Measurements from ENCODE around the gene TBCE. TPM values are rescaled to one million over a fixed set of nuclear protein-coding genes. Genes with fewer than 3 reads are reported as not detected.

Gene TBCE
- total and polyA plus RNA-seq, 2 donors (not counting 1 experiment from before 2014, with no cell fraction given), result 15.2 to 22.1 TPM

DNA sequence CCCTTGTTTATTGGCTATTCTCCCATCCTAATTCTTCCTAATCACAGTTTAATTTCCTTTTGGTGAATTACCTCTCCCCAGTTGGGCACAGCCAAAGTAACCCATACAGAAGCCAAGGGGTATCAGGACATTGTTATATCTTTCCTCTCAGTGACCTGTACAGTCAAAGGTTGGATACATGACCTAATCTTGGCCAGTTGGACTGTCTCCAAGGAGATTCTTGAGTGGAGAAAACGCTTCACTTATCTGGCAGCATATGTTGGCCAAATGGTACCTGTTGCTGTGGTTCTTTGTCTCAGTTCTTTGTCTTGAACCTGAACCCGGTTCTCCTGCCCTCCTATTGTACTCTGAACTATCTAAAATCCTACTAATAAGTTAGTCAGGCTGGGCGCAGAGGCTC lies 15.3 kb upstream of the TBCE start:
- CTCF ChIA-PET, result no interaction called here
- Mint-ChIP-seq H3K27me3 (no peaks in the 10 kb centered on the region), H3K4me3 (no peak overlapping the region), H3K27ac (no peak overlapping the region), H3K4me1 (no peaks in the 10 kb centered on the region), H3K9me3 (ENCODE audit: insufficient read depth) (no peaks in the 10 kb centered on the region)
- no peak overlapping the region for H3K27ac ChIP-seq (ENCODE audit: low read length in 2 of 2)
- no peaks in the 10 kb centered on the region for H3K36me3 ChIP-seq (replicated peaks in 1 of 2; ENCODE audit: control extremely low read depth in 1 of 2, control insufficient read depth in 1 of 2, extremely low read depth in 1 of 2, insufficient read depth in 2 of 2, low read length in 1 of 2)
- H3K9ac ChIP-seq (ENCODE audit: low read length), result no peak overlapping the region
- H3K27me3 ChIP-seq (replicated peaks in 1 of 4; ENCODE audit: control extremely low read depth in 1 of 4, control insufficient read depth in 3 of 4, insufficient read depth in 4 of 4, low read length in 3 of 4), result no peaks in the 10 kb centered on the region
- no peak overlapping the region for H3K4me3 ChIP-seq (ENCODE audit: control extremely low read depth in 1 of 5, extremely low read depth in 1 of 5, insufficient read depth in 1 of 5, low read depth in 2 of 5, low read length in 4 of 5)
- POLR2A ChIA-PET, result no interaction called here
- H3K79me2 ChIP-seq (ENCODE audit: control insufficient read depth, insufficient read depth, low read length), result no peaks in the 10 kb centered on the region
- DNase-seq (no peak), ATAC-seq (ENCODE audit: low read depth) (no peak)
- H3K4me1 ChIP-seq (ENCODE audit: control insufficient read depth in 2 of 2, insufficient read depth in 2 of 2, low read length in 2 of 2), result no peaks in the 10 kb centered on the region
- H3K9me3 ChIP-seq (ENCODE audit: control extremely low read depth in 1 of 3, control insufficient read depth in 2 of 3, insufficient read depth in 1 of 3, low read length in 2 of 3), result no peaks in the 10 kb centered on the region
- intact Hi-C loops (cut with micrococcal nuclease), result no loop called here
- H3K4me2 ChIP-seq (replicated peaks; ENCODE audit: low read depth, low read length, poor library complexity, severe bottlenecking), result no peak overlapping the region
- WGBS (ENCODE audit: insufficient coverage), result 90% methylated on average over 2 of the region's 3 CpGs
- TF ChIP-seq EZH2 (IDR thresholded peaks at IDR 0.05; ENCODE audit: borderline replicate concordance, insufficient read depth, low read depth, low read length, poor library complexity, severe bottlenecking), result no peak
- TF ChIP-seq, protein P1, sequence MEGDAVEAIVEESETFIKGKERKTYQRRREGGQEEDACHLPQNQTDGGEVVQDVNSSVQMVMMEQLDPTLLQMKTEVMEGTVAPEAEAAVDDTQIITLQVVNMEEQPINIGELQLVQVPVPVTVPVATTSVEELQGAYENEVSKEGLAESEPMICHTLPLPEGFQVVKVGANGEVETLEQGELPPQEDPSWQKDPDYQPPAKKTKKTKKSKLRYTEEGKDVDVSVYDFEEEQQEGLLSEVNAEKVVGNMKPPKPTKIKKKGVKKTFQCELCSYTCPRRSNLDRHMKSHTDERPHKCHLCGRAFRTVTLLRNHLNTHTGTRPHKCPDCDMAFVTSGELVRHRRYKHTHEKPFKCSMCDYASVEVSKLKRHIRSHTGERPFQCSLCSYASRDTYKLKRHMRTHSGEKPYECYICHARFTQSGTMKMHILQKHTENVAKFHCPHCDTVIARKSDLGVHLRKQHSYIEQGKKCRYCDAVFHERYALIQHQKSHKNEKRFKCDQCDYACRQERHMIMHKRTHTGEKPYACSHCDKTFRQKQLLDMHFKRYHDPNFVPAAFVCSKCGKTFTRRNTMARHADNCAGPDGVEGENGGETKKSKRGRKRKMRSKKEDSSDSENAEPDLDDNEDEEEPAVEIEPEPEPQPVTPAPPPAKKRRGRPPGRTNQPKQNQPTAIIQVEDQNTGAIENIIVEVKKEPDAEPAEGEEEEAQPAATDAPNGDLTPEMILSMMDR (IDR thresholded peaks at IDR 0.05), result no peak
- H4K20me1 ChIP-seq (ENCODE audit: control insufficient read depth, insufficient read depth, low read length, poor library complexity, severe bottlenecking), result no peaks in the 10 kb centered on the region
- H2AFZ ChIP-seq (ENCODE audit: insufficient read depth, low read depth, low read length, poor library complexity, severe bottlenecking), result no peak overlapping the region

DNA sequence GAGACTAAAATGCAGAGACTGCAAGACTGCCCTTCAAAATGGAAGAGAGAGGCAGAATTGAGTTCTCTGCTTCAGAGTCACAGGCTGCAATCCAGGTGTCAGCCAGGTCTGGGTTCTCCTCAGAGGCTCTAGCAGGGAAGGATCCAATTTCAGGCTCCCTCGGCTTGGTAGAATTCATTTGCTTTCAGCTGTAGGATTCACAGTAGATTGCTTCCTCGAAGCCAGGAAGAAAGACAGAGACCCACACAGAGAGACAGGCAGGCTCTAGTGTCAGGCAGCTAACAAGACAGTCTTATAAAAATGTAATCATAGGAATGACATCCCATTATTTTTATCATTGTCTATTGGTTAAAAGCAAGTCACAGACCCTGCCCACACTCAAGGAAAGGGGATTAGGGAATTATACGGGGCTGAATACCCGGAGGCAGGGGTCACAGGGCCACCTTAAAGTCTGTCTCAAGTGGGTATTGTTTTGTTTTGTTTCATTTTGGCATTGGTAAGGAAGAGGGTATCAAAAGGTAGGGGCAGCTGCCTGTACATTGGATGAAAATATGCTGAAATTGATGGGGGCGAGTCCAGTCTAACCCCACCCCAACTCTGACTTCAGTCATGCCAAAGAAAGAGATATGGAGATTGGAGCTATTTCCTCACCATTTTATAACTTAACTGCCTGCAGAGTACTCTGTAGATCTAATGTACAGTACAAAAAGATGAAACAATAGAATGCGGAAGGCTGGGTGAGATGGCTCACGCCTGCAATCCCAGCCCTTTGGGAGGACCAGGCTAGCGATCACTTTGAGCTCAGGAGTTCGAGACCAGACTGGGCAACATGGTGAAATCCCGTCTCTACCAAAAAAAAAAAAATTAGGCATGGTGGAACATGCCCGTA lies 9.5 kb upstream of the TBCE start:
- ChIA-PET CTCF (interaction anchor here (0.7 kb wide), 1 partner anchor 1636 kb away, joined by 4 read pairs; no protein-coding TSS in a partner anchor), POLR2A (no interaction called here)
- Histone ChIP-seq H3K79me2 (ENCODE audit: control insufficient read depth, insufficient read depth, low read length) (no peaks in the 10 kb centered on the region), H3K9me3 (ENCODE audit: control extremely low read depth in 1 of 3, control insufficient read depth in 2 of 3, insufficient read depth in 1 of 3, low read length in 2 of 3) (no peaks in the 10 kb centered on the region), H3K27me3 (replicated peaks in 1 of 4; ENCODE audit: control extremely low read depth in 1 of 4, control insufficient read depth in 3 of 4, insufficient read depth in 4 of 4, low read length in 3 of 4) (no peaks in the 10 kb centered on the region), H4K20me1 (ENCODE audit: control insufficient read depth, insufficient read depth, low read length, poor library complexity, severe bottlenecking) (no peaks in the 10 kb centered on the region), H3K36me3 (replicated peaks in 1 of 2; ENCODE audit: control extremely low read depth in 1 of 2, control insufficient read depth in 1 of 2, extremely low read depth in 1 of 2, insufficient read depth in 2 of 2, low read length in 1 of 2) (no peaks in the 10 kb centered on the region), H2AFZ (ENCODE audit: insufficient read depth, low read depth, low read length, poor library complexity, severe bottlenecking) (no peak overlapping the region), H3K4me1 (ENCODE audit: control insufficient read depth in 2 of 2, insufficient read depth in 2 of 2, low read length in 2 of 2) (no peaks in the 10 kb centered on the region), H3K9ac (ENCODE audit: low read length) (no peak overlapping the region), H3K27ac (ENCODE audit: low read length in 2 of 2) (no peak overlapping the region), H3K4me2 (replicated peaks; ENCODE audit: low read depth, low read length, poor library complexity, severe bottlenecking) (no peak overlapping the region), H3K4me3 (ENCODE audit: control extremely low read depth in 1 of 5, extremely low read depth in 1 of 5, insufficient read depth in 1 of 5, low read depth in 2 of 5, low read length in 4 of 5) (no peak overlapping the region)
- no peak overlapping the region for H3K27ac Mint-ChIP-seq
- no peaks in the 10 kb centered on the region for H3K9me3 Mint-ChIP-seq (ENCODE audit: insufficient read depth)
- intact Hi-C loops (cut with micrococcal nuclease), result no loop called here
- H3K4me1 Mint-ChIP-seq, result no peaks in the 10 kb centered on the region
- no peak overlapping the region for H3K4me3 Mint-ChIP-seq
- ATAC-seq (ENCODE audit: low read depth) (no peak), DNase-seq (no peak)
- no peaks in the 10 kb centered on the region for H3K27me3 Mint-ChIP-seq
- 95% methylated on average over 8 of the region's 11 CpGs for WGBS (ENCODE audit: insufficient coverage)
- TF ChIP-seq EZH2 (IDR thresholded peaks at IDR 0.05; ENCODE audit: borderline replicate concordance, insufficient read depth, low read depth, low read length, poor library complexity, severe bottlenecking), result no peak
- TF ChIP-seq, protein P1 (IDR thresholded peaks at IDR 0.05), result no peak

Data from B cell (primary cell).